HCT116 (cell line): ENCODE data around the gene GJC1. TPM values are rescaled to one million over a fixed set of nuclear protein-coding genes. Genes with fewer than 3 reads are reported as not detected.

ENCODE experiments used
- ATAC-seq: fragments of 200-7000 bp; cut with Tn5 transposase; 2 replicates; pipeline ENCODE4 v1.9.1; 2020; ENCODE audit warnings: mild to moderate bottlenecking, moderate library complexity
- BruUV-seq: library from RNA; stranded (reverse); fragments of 400-500 nt; replicated peaks from 2 replicates; lab custom pipeline; 2021; lab: Mats Ljungman, UMichigan
- CTCF ChIA-PET: fragments of 300-600 bp; sonication (Branson Sonifier 250); formaldehyde crosslinking; loops from one replicate; lab custom pipeline; 2021; ENCODE audit warnings: antibody characterized with exemption; lab: Charles Lee
- POLR2A ChIA-PET: fragments of 300-600, 350-600 bp; sonication (Branson Sonifier 250); formaldehyde crosslinking; loops from one replicate; lab custom pipeline; 2021; ENCODE audit warnings: antibody characterized with exemption; lab: Charles Lee
- RAD21 ChIA-PET, 2 experiments: fragments of 300-600 bp; sonication (Branson Sonifier 250); formaldehyde crosslinking; loops; one replicate each; lab custom pipeline; 2023; ENCODE audit warnings: low total read pairs in 2 of 2; ENCODE audit not compliant: uncharacterized antibody in 2 of 2, unreplicated experiment in 2 of 2, low non-redundant PET in 1 of 2; lab: Charles Lee
- DNase-seq: peaks from one replicate; pipeline ENCODE4 v3.0.0-alpha.2; 2010; ENCODE audit warnings: low read depth, low spot score
- H2AFZ ChIP-seq: fragments of 200-600 bp; shearing (Covaris generic), sonication (generic); 2 replicates; pipeline ENCODE4 v1.6.1; 2017; ENCODE audit warnings: low read depth, mixed run types, mixed read lengths, antibody characterized with exemption, low read length; ENCODE audit not compliant: poor library complexity, severe bottlenecking
- H3K27ac ChIP-seq: 2 replicates; pipeline ENCODE4 v1.5.1; 2012; ENCODE audit warnings: low read depth, low read length
- H3K27me3 ChIP-seq: fragments of 200-600 bp; sonication (generic); 2 replicates; pipeline ENCODE4 v1.6.1; 2016; ENCODE audit warnings: mixed run types, low read length, mixed read lengths; ENCODE audit not compliant: insufficient read depth
- H3K36me3 ChIP-seq, 2 experiments: fragments of 200-500 bp in 1 of 2; fragments of 200-600 bp in 1 of 2; sonication (Bioruptor generic) in 1 of 2; sonication (generic) in 1 of 2; 2 replicates each; pipeline versions ENCODE4 v1.5.1 to v1.6.1; 2014 to 2016; ENCODE audit warnings: low read length in 2 of 2, inconsistent platforms in 1 of 2, mixed read lengths in 1 of 2, mixed run types in 1 of 2; ENCODE audit not compliant: insufficient read depth in 2 of 2, control insufficient read depth in 1 of 2
- H3K4me1 ChIP-seq, 2 experiments: fragments of 200-600 bp in 1 of 2; sonication (generic) in 1 of 2; 2 replicates each; pipeline versions ENCODE4 v1.5.1 to v1.6.1; 2012 to 2017; ENCODE audit warnings: low read length in 2 of 2, inconsistent platforms in 1 of 2, mild to moderate bottlenecking in 1 of 2, mixed read lengths in 1 of 2, mixed run types in 1 of 2, moderate library complexity in 1 of 2; ENCODE audit not compliant: insufficient read depth in 2 of 2, control insufficient read depth in 1 of 2
- H3K4me2 ChIP-seq: fragments of 200-600 bp; sonication (generic); 2 replicates; pipeline ENCODE4 v1.6.1; 2017; ENCODE audit warnings: mixed run types, low read length, mixed read lengths
- H3K4me3 ChIP-seq, 2 experiments: fragments of 200-600 bp in 1 of 2; sonication (generic) in 1 of 2; replicated peaks in 1 of 2; 2 replicates each; pipeline ENCODE4 v1.5.1; 2011 to 2016; ENCODE audit warnings: low read length in 2 of 2, control low read depth in 1 of 2, low read depth in 1 of 2, mild to moderate bottlenecking in 1 of 2, mixed read lengths in 1 of 2, mixed run types in 1 of 2
- H3K79me2 ChIP-seq: fragments of 200-600 bp; sonication (generic); 2 replicates; pipeline ENCODE4 v1.6.1; 2017; ENCODE audit warnings: mild to moderate bottlenecking, mixed run types, low read length, moderate library complexity, mixed read lengths; ENCODE audit not compliant: insufficient read depth
- H3K9ac ChIP-seq: fragments of 200-600 bp; sonication (generic); 2 replicates; pipeline ENCODE4 v1.6.1; 2016; ENCODE audit warnings: low read length, mixed read lengths
- H3K9me2 ChIP-seq: fragments of 200-600 bp; sonication (generic), shearing (Covaris generic); 2 replicates; pipeline ENCODE4 v1.6.1; 2017; ENCODE audit warnings: mixed run types, mild to moderate bottlenecking, moderate library complexity; ENCODE audit not compliant: insufficient read depth
- H3K9me3 ChIP-seq, 2 experiments: fragments of 200-500 bp in 1 of 2; fragments of 200-600 bp in 1 of 2; sonication (Bioruptor generic) in 1 of 2; sonication (generic) in 1 of 2; 2 replicates each; pipeline ENCODE4 v1.6.1; 2014 to 2017; ENCODE audit warnings: low read length in 2 of 2, mixed read lengths in 2 of 2, inconsistent platforms in 1 of 2, low read depth in 1 of 2, mild to moderate bottlenecking in 1 of 2, mixed run types in 1 of 2, moderate library complexity in 1 of 2; ENCODE audit not compliant: control insufficient read depth in 1 of 2, insufficient read depth in 1 of 2
- H4K20me1 ChIP-seq: fragments of 200-600 bp; sonication (generic), shearing (Covaris generic); 2 replicates; pipeline ENCODE4 v1.6.1; 2017; ENCODE audit warnings: mixed run types, mild to moderate bottlenecking, moderate library complexity; ENCODE audit not compliant: insufficient read depth
- CBX3 ChIP-seq: IDR thresholded peaks from 2 replicates; pipeline ENCODE4 v1.6.1; 2012; ENCODE audit warnings: low read depth
- EGR1 ChIP-seq: IDR thresholded peaks from 2 replicates; pipeline ENCODE4 v1.6.1; 2012; ENCODE audit warnings: low read depth
- ELF1 ChIP-seq: IDR thresholded peaks from 2 replicates; pipeline ENCODE4 v1.6.1; 2012; ENCODE audit warnings: low read depth, borderline replicate concordance
- EZH2 ChIP-seq: fragments of 200-600 bp; sonication (generic); IDR thresholded peaks from 2 replicates; pipeline ENCODE4 v1.6.1; 2017; ENCODE audit warnings: antibody characterized with exemption, mixed run types
- EZH2phosphoT487 ChIP-seq: fragments of 200-600 bp; IDR thresholded peaks from 2 replicates; pipeline ENCODE4 v1.6.1; 2018; ENCODE audit warnings: antibody characterized with exemption, borderline replicate concordance
- JUND ChIP-seq: IDR thresholded peaks from 2 replicates; pipeline ENCODE4 v1.6.1; 2012
- POLR2A ChIP-seq: IDR thresholded peaks from 2 replicates; pipeline ENCODE4 v1.7.0; 2011; ENCODE audit warnings: borderline replicate concordance; ENCODE audit not compliant: insufficient read depth, insufficient read length; ENCODE audit errors: extremely low read depth
- POLR2AphosphoS5 ChIP-seq: IDR thresholded peaks from 2 replicates; pipeline ENCODE4 v1.6.1; 2011; ENCODE audit warnings: mild to moderate bottlenecking, low read depth, low read length, moderate library complexity
- SIN3A ChIP-seq: IDR thresholded peaks from 2 replicates; pipeline ENCODE4 v1.6.1; 2012; ENCODE audit warnings: low read depth
- SP1 ChIP-seq: IDR thresholded peaks from 2 replicates; pipeline ENCODE4 v1.6.1; 2012; ENCODE audit warnings: low read depth
- SRF ChIP-seq: IDR thresholded peaks from 2 replicates; pipeline ENCODE4 v1.6.1; 2012; ENCODE audit warnings: low read depth
- TCF7L2 ChIP-seq: IDR thresholded peaks from 2 replicates; pipeline ENCODE4 v1.7.0; 2011; ENCODE audit warnings: borderline replicate concordance, inconsistent platforms; ENCODE audit not compliant: insufficient read depth, insufficient read length; ENCODE audit errors: extremely low read depth
- YY1 ChIP-seq: IDR thresholded peaks from 2 replicates; pipeline ENCODE4 v1.6.1; 2011; ENCODE audit warnings: low read length, low read depth, moderate library complexity, mild to moderate bottlenecking; ENCODE audit not compliant: insufficient replicate concordance; ENCODE audit errors: extremely low read depth
- ZFX ChIP-seq: fragments of 450-650 bp; IDR thresholded peaks from 2 replicates; pipeline ENCODE4 v1.6.1; 2017
- ZNF274 ChIP-seq: fragments of 200-500 bp; sonication (Bioruptor generic); IDR thresholded peaks from 2 replicates; pipeline ENCODE4 v1.6.1; 2014; ENCODE audit warnings: mild to moderate bottlenecking, low read depth, low read length, inconsistent platforms
- intact Hi-C: fragments of 100-400 bp; cut with micrococcal nuclease; formaldehyde crosslinking; loops from 2 replicates; pipeline ENCODE4 v1.10.0; 2022
- total RNA-seq: library from RNA; stranded (reverse); gene quantifications from one replicate; pipeline ENCODE4 v1.2.1, GENCODE V29; 2021; ENCODE audit not compliant: unreplicated experiment
- TF ChIP-seq, protein P1 (sequence below): IDR thresholded peaks from 2 replicates; pipeline ENCODE4 v1.6.1; 2012
- TF ChIP-seq, protein P2 (sequence below): IDR thresholded peaks from 2 replicates; pipeline ENCODE4 v1.6.1; 2012; ENCODE audit warnings: low read depth
- TF ChIP-seq, protein P3 (sequence below), 3 experiments: fragments of 200-600 bp in 1 of 3; sonication (generic) in 1 of 3; IDR thresholded peaks in 2 of 3; conservative IDR thresholded peaks in 1 of 3; 2 replicates each; pipeline ENCODE4 v1.5.1; 2012 to 2017; ENCODE audit warnings: low read depth in 2 of 3, low read length in 2 of 3, antibody characterized with exemption in 1 of 3, borderline replicate concordance in 1 of 3, control low read depth in 1 of 3, mild to moderate bottlenecking in 1 of 3, mixed read lengths in 1 of 3, mixed run types in 1 of 3, moderate library complexity in 1 of 3; ENCODE audit not compliant: insufficient read depth in 1 of 3
- TF ChIP-seq, protein P4 (sequence below): IDR thresholded peaks from 2 replicates; pipeline ENCODE4 v1.6.1; 2012
- TF ChIP-seq, protein P5 (sequence below): IDR thresholded peaks from 2 replicates; pipeline ENCODE4 v1.6.1; 2011; ENCODE audit warnings: mild to moderate bottlenecking, low read length, moderate library complexity; ENCODE audit not compliant: insufficient replicate concordance; ENCODE audit errors: extremely low read depth

GJC1 gene
- total RNA-seq, 1 experiment from 2014 or later, result 62.4 TPM

DNA sequence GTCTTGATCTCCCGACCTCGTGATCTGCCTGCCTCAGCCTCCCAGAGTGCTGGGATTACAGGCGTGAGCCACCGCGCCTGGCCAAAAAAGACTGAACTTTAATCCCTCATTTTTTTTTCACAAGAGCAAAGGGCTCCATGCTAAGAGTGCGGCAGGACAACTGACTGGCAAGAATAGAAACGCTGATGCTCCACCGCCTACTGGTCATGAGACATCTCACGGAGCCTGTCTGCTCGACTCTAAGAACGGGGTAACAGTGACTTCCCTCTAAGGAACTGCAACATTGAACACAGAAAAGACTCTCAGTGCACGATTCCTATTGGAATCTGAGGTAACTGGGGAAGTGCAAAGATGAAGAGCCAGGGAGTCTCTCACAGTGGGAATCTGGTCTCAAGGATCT, 41.5 kb upstream of the GJC1 start:
- Histone ChIP-seq H3K36me3 (peaks cover 59 to 62% of the 10 kb centered on the region in 2 experiments; a peak in 3 of 4 replicates), H3K27ac (no peak overlapping the region), H3K4me2 (no peak overlapping the region), H3K9ac (no peak overlapping the region), H2AFZ (no peak overlapping the region), H3K9me3 (no peaks in the 10 kb centered on the region), H3K79me2 (peaks cover 7% of the 10 kb centered on the region; the same call in 1 of the 2 replicates), H3K9me2 (no peaks in the 10 kb centered on the region), H3K27me3 (no peaks in the 10 kb centered on the region), H3K4me1 (no peaks in the 10 kb centered on the region), H3K4me3 (no peak overlapping the region), H4K20me1 (no peaks in the 10 kb centered on the region)
- TF ChIP-seq, protein P1, sequence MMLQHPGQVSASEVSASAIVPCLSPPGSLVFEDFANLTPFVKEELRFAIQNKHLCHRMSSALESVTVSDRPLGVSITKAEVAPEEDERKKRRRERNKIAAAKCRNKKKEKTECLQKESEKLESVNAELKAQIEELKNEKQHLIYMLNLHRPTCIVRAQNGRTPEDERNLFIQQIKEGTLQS, result no peak
- TF ChIP-seq EZH2 (no peak), ZNF274 (no peak), SIN3A (no peak), ELF1 (no peak), POLR2AphosphoS5 (no peak), EGR1 (no peak), CBX3 (no peak), EZH2phosphoT487 (no peak), POLR2A (no peak), YY1 (no peak), JUND (no peak), TCF7L2 (no peak), SRF (no peak), ZFX (no peak), SP1 (no peak)
- TF ChIP-seq, protein P2, sequence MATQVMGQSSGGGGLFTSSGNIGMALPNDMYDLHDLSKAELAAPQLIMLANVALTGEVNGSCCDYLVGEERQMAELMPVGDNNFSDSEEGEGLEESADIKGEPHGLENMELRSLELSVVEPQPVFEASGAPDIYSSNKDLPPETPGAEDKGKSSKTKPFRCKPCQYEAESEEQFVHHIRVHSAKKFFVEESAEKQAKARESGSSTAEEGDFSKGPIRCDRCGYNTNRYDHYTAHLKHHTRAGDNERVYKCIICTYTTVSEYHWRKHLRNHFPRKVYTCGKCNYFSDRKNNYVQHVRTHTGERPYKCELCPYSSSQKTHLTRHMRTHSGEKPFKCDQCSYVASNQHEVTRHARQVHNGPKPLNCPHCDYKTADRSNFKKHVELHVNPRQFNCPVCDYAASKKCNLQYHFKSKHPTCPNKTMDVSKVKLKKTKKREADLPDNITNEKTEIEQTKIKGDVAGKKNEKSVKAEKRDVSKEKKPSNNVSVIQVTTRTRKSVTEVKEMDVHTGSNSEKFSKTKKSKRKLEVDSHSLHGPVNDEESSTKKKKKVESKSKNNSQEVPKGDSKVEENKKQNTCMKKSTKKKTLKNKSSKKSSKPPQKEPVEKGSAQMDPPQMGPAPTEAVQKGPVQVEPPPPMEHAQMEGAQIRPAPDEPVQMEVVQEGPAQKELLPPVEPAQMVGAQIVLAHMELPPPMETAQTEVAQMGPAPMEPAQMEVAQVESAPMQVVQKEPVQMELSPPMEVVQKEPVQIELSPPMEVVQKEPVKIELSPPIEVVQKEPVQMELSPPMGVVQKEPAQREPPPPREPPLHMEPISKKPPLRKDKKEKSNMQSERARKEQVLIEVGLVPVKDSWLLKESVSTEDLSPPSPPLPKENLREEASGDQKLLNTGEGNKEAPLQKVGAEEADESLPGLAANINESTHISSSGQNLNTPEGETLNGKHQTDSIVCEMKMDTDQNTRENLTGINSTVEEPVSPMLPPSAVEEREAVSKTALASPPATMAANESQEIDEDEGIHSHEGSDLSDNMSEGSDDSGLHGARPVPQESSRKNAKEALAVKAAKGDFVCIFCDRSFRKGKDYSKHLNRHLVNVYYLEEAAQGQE, result no peak
- TF ChIP-seq, protein P3, sequence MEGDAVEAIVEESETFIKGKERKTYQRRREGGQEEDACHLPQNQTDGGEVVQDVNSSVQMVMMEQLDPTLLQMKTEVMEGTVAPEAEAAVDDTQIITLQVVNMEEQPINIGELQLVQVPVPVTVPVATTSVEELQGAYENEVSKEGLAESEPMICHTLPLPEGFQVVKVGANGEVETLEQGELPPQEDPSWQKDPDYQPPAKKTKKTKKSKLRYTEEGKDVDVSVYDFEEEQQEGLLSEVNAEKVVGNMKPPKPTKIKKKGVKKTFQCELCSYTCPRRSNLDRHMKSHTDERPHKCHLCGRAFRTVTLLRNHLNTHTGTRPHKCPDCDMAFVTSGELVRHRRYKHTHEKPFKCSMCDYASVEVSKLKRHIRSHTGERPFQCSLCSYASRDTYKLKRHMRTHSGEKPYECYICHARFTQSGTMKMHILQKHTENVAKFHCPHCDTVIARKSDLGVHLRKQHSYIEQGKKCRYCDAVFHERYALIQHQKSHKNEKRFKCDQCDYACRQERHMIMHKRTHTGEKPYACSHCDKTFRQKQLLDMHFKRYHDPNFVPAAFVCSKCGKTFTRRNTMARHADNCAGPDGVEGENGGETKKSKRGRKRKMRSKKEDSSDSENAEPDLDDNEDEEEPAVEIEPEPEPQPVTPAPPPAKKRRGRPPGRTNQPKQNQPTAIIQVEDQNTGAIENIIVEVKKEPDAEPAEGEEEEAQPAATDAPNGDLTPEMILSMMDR (IDR thresholded peaks at IDR 0.05 in 2 of 3, conservative IDR thresholded peaks at IDR 0.05 in 1 of 3; ENCODE audit: borderline replicate concordance in 1 of 3, insufficient read depth in 1 of 3, low read depth in 2 of 3, low read length in 2 of 3), result no peak
- TF ChIP-seq, protein P4, sequence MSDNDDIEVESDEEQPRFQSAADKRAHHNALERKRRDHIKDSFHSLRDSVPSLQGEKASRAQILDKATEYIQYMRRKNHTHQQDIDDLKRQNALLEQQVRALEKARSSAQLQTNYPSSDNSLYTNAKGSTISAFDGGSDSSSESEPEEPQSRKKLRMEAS, result no peak
- TF ChIP-seq, protein P5, sequence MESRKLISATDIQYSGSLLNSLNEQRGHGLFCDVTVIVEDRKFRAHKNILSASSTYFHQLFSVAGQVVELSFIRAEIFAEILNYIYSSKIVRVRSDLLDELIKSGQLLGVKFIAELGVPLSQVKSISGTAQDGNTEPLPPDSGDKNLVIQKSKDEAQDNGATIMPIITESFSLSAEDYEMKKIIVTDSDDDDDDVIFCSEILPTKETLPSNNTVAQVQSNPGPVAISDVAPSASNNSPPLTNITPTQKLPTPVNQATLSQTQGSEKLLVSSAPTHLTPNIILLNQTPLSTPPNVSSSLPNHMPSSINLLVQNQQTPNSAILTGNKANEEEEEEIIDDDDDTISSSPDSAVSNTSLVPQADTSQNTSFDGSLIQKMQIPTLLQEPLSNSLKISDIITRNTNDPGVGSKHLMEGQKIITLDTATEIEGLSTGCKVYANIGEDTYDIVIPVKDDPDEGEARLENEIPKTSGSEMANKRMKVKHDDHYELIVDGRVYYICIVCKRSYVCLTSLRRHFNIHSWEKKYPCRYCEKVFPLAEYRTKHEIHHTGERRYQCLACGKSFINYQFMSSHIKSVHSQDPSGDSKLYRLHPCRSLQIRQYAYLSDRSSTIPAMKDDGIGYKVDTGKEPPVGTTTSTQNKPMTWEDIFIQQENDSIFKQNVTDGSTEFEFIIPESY, result no peak
- BruUV-seq, result no TSS peak
- CTCF ChIA-PET, result no interaction called here
- intact Hi-C loops, result no loop called here
- no peak for DNase-seq
- RAD21 ChIA-PET, result no interaction called here
- POLR2A ChIA-PET, result no interaction called here
- ATAC-seq, result no peak
